HCT116 (cell line): ENCODE data around the gene PNPLA6. TPM values are rescaled to one million over a fixed set of nuclear protein-coding genes. Genes with fewer than 3 reads are reported as not detected.

Source experiments
- ATAC-seq: fragments of 200-7000 bp; cut with Tn5 transposase; 2 replicates; pipeline ENCODE4 v1.9.1; 2020; ENCODE audit warnings: mild to moderate bottlenecking, moderate library complexity
- BruUV-seq: library from RNA; stranded (reverse); fragments of 400-500 nt; replicated peaks from 2 replicates; lab custom pipeline; 2021; lab: Mats Ljungman, UMichigan
- CTCF ChIA-PET: fragments of 300-600 bp; sonication (Branson Sonifier 250); formaldehyde crosslinking; loops from one replicate; lab custom pipeline; 2021; ENCODE audit warnings: antibody characterized with exemption; lab: Charles Lee
- POLR2A ChIA-PET: fragments of 300-600, 350-600 bp; sonication (Branson Sonifier 250); formaldehyde crosslinking; loops from one replicate; lab custom pipeline; 2021; ENCODE audit warnings: antibody characterized with exemption; lab: Charles Lee
- RAD21 ChIA-PET, 2 experiments: fragments of 300-600 bp; sonication (Branson Sonifier 250); formaldehyde crosslinking; loops; one replicate each; lab custom pipeline; 2023; ENCODE audit warnings: low total read pairs in 2 of 2; ENCODE audit not compliant: uncharacterized antibody in 2 of 2, unreplicated experiment in 2 of 2, low non-redundant PET in 1 of 2; lab: Charles Lee
- DNase-seq: peaks from one replicate; pipeline ENCODE4 v3.0.0-alpha.2; 2010; ENCODE audit warnings: low read depth, low spot score
- H2AFZ ChIP-seq: fragments of 200-600 bp; shearing (Covaris generic), sonication (generic); 2 replicates; pipeline ENCODE4 v1.6.1; 2017; ENCODE audit warnings: low read depth, mixed run types, mixed read lengths, antibody characterized with exemption, low read length; ENCODE audit not compliant: poor library complexity, severe bottlenecking
- H3K27ac ChIP-seq: 2 replicates; pipeline ENCODE4 v1.5.1; 2012; ENCODE audit warnings: low read depth, low read length
- H3K27me3 ChIP-seq: fragments of 200-600 bp; sonication (generic); 2 replicates; pipeline ENCODE4 v1.6.1; 2016; ENCODE audit warnings: mixed run types, low read length, mixed read lengths; ENCODE audit not compliant: insufficient read depth
- H3K36me3 ChIP-seq, 2 experiments: fragments of 200-500 bp in 1 of 2; fragments of 200-600 bp in 1 of 2; sonication (Bioruptor generic) in 1 of 2; sonication (generic) in 1 of 2; 2 replicates each; pipeline versions ENCODE4 v1.5.1 to v1.6.1; 2014 to 2016; ENCODE audit warnings: low read length in 2 of 2, inconsistent platforms in 1 of 2, mixed read lengths in 1 of 2, mixed run types in 1 of 2; ENCODE audit not compliant: insufficient read depth in 2 of 2, control insufficient read depth in 1 of 2
- H3K4me1 ChIP-seq, 2 experiments: fragments of 200-600 bp in 1 of 2; sonication (generic) in 1 of 2; 2 replicates each; pipeline versions ENCODE4 v1.5.1 to v1.6.1; 2012 to 2017; ENCODE audit warnings: low read length in 2 of 2, inconsistent platforms in 1 of 2, mild to moderate bottlenecking in 1 of 2, mixed read lengths in 1 of 2, mixed run types in 1 of 2, moderate library complexity in 1 of 2; ENCODE audit not compliant: insufficient read depth in 2 of 2, control insufficient read depth in 1 of 2
- H3K4me2 ChIP-seq: fragments of 200-600 bp; sonication (generic); 2 replicates; pipeline ENCODE4 v1.6.1; 2017; ENCODE audit warnings: mixed run types, low read length, mixed read lengths
- H3K4me3 ChIP-seq, 2 experiments: fragments of 200-600 bp in 1 of 2; sonication (generic) in 1 of 2; replicated peaks in 1 of 2; 2 replicates each; pipeline ENCODE4 v1.5.1; 2011 to 2016; ENCODE audit warnings: low read length in 2 of 2, control low read depth in 1 of 2, low read depth in 1 of 2, mild to moderate bottlenecking in 1 of 2, mixed read lengths in 1 of 2, mixed run types in 1 of 2
- H3K79me2 ChIP-seq: fragments of 200-600 bp; sonication (generic); 2 replicates; pipeline ENCODE4 v1.6.1; 2017; ENCODE audit warnings: mild to moderate bottlenecking, mixed run types, low read length, moderate library complexity, mixed read lengths; ENCODE audit not compliant: insufficient read depth
- H3K9ac ChIP-seq: fragments of 200-600 bp; sonication (generic); 2 replicates; pipeline ENCODE4 v1.6.1; 2016; ENCODE audit warnings: low read length, mixed read lengths
- H3K9me2 ChIP-seq: fragments of 200-600 bp; sonication (generic), shearing (Covaris generic); 2 replicates; pipeline ENCODE4 v1.6.1; 2017; ENCODE audit warnings: mixed run types, mild to moderate bottlenecking, moderate library complexity; ENCODE audit not compliant: insufficient read depth
- H3K9me3 ChIP-seq, 2 experiments: fragments of 200-500 bp in 1 of 2; fragments of 200-600 bp in 1 of 2; sonication (Bioruptor generic) in 1 of 2; sonication (generic) in 1 of 2; 2 replicates each; pipeline ENCODE4 v1.6.1; 2014 to 2017; ENCODE audit warnings: low read length in 2 of 2, mixed read lengths in 2 of 2, inconsistent platforms in 1 of 2, low read depth in 1 of 2, mild to moderate bottlenecking in 1 of 2, mixed run types in 1 of 2, moderate library complexity in 1 of 2; ENCODE audit not compliant: control insufficient read depth in 1 of 2, insufficient read depth in 1 of 2
- H4K20me1 ChIP-seq: fragments of 200-600 bp; sonication (generic), shearing (Covaris generic); 2 replicates; pipeline ENCODE4 v1.6.1; 2017; ENCODE audit warnings: mixed run types, mild to moderate bottlenecking, moderate library complexity; ENCODE audit not compliant: insufficient read depth
- ELF1 ChIP-seq: IDR thresholded peaks from 2 replicates; pipeline ENCODE4 v1.6.1; 2012; ENCODE audit warnings: low read depth, borderline replicate concordance
- EZH2 ChIP-seq: fragments of 200-600 bp; sonication (generic); IDR thresholded peaks from 2 replicates; pipeline ENCODE4 v1.6.1; 2017; ENCODE audit warnings: antibody characterized with exemption, mixed run types
- JUND ChIP-seq: IDR thresholded peaks from 2 replicates; pipeline ENCODE4 v1.6.1; 2012
- POLR2AphosphoS5 ChIP-seq: IDR thresholded peaks from 2 replicates; pipeline ENCODE4 v1.6.1; 2011; ENCODE audit warnings: mild to moderate bottlenecking, low read depth, low read length, moderate library complexity
- SP1 ChIP-seq: IDR thresholded peaks from 2 replicates; pipeline ENCODE4 v1.6.1; 2012; ENCODE audit warnings: low read depth
- ZNF274 ChIP-seq: fragments of 200-500 bp; sonication (Bioruptor generic); IDR thresholded peaks from 2 replicates; pipeline ENCODE4 v1.6.1; 2014; ENCODE audit warnings: mild to moderate bottlenecking, low read depth, low read length, inconsistent platforms
- intact Hi-C: fragments of 100-400 bp; cut with micrococcal nuclease; formaldehyde crosslinking; loops from 2 replicates; pipeline ENCODE4 v1.10.0; 2022
- total RNA-seq: library from RNA; stranded (reverse); gene quantifications from one replicate; pipeline ENCODE4 v1.2.1, GENCODE V29; 2021; ENCODE audit not compliant: unreplicated experiment

The PNPLA6 gene
- total RNA-seq, 1 experiment from 2014 or later = 159 TPM

DNA sequence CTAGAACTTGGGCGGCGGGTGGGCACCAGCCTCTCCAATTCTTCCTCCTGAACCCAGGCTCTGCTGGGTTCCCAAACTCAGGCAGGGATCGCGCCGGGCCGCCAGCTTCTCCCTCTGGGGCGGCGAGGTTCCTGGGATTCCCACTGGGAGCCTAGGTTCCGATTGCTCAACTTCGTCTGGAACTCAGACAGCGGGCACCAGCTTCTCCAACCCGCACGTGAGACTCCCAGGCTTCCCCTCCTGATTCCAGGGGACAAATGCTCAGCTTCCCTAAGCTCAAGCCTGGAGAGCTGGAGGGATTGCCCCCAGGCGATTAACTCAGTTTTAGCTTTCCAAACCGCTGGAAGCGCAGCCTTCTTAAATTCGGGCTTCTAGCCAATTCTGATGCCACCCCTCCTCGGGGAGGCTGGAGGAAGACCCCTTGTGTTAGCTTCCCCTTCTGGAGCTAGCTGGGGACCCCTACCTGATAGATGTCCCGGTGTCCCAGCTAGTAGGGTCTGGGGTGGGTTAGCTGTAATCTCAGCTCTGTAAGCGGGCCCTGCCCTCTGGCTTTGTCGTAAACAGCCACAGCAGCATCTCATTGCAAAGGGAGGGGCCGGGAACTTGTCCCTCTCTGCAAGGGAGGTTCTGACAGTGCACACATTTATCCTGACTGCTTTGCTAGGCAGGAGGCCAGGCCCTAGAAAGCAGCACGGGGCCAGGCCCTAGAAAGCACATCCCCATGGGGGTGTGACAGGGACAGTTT, 12.4 kb upstream of the PNPLA6 start:
- POLR2A ChIA-PET = interaction anchor here (0.8 to 1.4 kb wide), 4 partner anchors 12 to 424 kb away, joined by 3 to 5 read pairs (median 4); partner anchors contain the start of gene PNPLA6
- Histone ChIP-seq H3K36me3 (no peaks in the 10 kb centered on the region), H3K4me2 (peak overlapping the region; percentile 98), H3K9me2 (no peaks in the 10 kb centered on the region), H3K79me2 (peaks cover 4% of the 10 kb centered on the region; the same call in 1 of the 2 replicates), H3K9me3 (no peaks in the 10 kb centered on the region), H2AFZ (no peak overlapping the region)
- intact Hi-C loops = loop anchor here (1.0 kb wide), 1 partner anchor 11 kb away; no protein-coding TSS in a partner anchor
- RAD21 ChIA-PET = interaction anchor here in 1 of 2 experiments (0.7 kb wide), 1 partner anchor 26 kb away, joined by 4 read pairs; a partner anchor contains a TSS
- DNase-seq = no peak
- TSS peak; percentile 38 for BruUV-seq
- no peak for TF ChIP-seq JUND
- no peak for TF ChIP-seq EZH2
- no peak for TF ChIP-seq SP1
- TF ChIP-seq, all 23 proteins: peak for 0
- H3K4me1 ChIP-seq = peaks cover 11 to 17% of the 10 kb centered on the region in 2 experiments; a peak in 3 of 4 replicates
- H3K27me3 ChIP-seq = no peaks in the 10 kb centered on the region
- peak overlapping the region; percentile 72 for H3K9ac ChIP-seq
- no peaks in the 10 kb centered on the region for H4K20me1 ChIP-seq
- H3K27ac ChIP-seq = peak overlapping the region; percentile 11; the same call in 1 of the 2 replicates
- CTCF ChIA-PET = interaction anchor here (1.5 kb wide), 1 partner anchor 169 kb away, joined by 5 read pairs; no protein-coding TSS in a partner anchor
- ATAC-seq = peak; percentile 24
- peak overlapping the region; percentile 77 to 89 for H3K4me3 ChIP-seq

DNA sequence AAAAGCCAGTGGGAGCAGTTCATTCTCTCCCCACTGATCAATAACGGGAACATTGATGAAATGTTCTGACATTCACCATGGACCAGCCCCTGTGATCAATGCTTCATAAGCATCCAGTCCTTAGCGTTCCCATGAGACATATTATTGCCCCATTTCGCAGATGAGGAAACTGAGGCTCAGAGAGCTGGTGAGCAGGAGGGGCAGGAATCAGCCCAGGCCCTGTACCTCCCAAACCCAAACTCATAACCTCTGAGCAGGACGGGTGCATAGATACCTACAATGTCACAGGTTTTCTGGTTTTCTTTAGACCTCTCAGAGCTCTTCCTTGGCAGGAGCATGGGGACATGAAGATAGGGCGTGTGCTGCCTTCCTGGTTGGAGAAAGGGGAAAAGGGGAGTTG, 11.0 kb upstream of the PNPLA6 start:
- no peak overlapping the region for H3K9ac ChIP-seq
- H3K9me3 ChIP-seq = no peaks in the 10 kb centered on the region
- no peaks in the 10 kb centered on the region for H4K20me1 ChIP-seq
- no peaks in the 10 kb centered on the region for H3K36me3 ChIP-seq
- no peak overlapping the region for H3K4me3 ChIP-seq
- no peak overlapping the region for H3K4me2 ChIP-seq
- DNase-seq = no peak
- POLR2A ChIA-PET = no interaction called here
- peaks cover 11 to 17% of the 10 kb centered on the region in 2 experiments; a peak in 3 of 4 replicates for H3K4me1 ChIP-seq
- TF ChIP-seq ZNF274 (no peak), POLR2AphosphoS5 (no peak), ELF1 (no peak)
- no peaks in the 10 kb centered on the region for H3K27me3 ChIP-seq
- intact Hi-C loops = no loop called here
- no peak overlapping the region for H3K27ac ChIP-seq
- no TSS peak for BruUV-seq
- H2AFZ ChIP-seq = no peak overlapping the region
- RAD21 ChIA-PET = no interaction called here
- H3K9me2 ChIP-seq = no peaks in the 10 kb centered on the region
- CTCF ChIA-PET = no interaction called here
- ATAC-seq = no peak
- H3K79me2 ChIP-seq = peaks cover 4% of the 10 kb centered on the region; the same call in 1 of the 2 replicates
